Thyroid gland (tissue), 4 donors: ENCODE results near the gene CCDC148. TPM values are rescaled to one million over a fixed set of nuclear protein-coding genes. Genes with fewer than 3 reads are reported as not detected.

ENCODE experiments used
- DNase-seq, 2 donors: peaks; one replicate each; pipeline ENCODE4 v3.0.0-alpha.2; 2019
- H3K27ac ChIP-seq, 3 donors: fragments of 200-600 bp; sonication (generic); 1 replicate in 2 of 3; 2 replicates in 1 of 3; pipeline ENCODE4 v1.5.1; 2016 to 2019; ENCODE audit warnings: mild to moderate bottlenecking in 1 of 3, moderate library complexity in 1 of 3
- H3K27me3 ChIP-seq: fragments of 200-600 bp; sonication (generic); one replicate; pipeline ENCODE4 v1.5.1; 2019
- H3K36me3 ChIP-seq, 2 donors: fragments of 200-600 bp; sonication (generic); one replicate each; pipeline ENCODE4 v1.5.1; 2016 to 2019
- H3K4me1 ChIP-seq, 2 donors: fragments of 200-600 bp; sonication (generic); one replicate each; pipeline ENCODE4 v1.5.1; 2017 to 2019
- H3K4me3 ChIP-seq, 3 donors: fragments of 200-600 bp; sonication (generic); replicated peaks in 1 of 3; 1 replicate in 2 of 3; 2 replicates in 1 of 3; pipeline ENCODE4 v1.5.1; 2016; ENCODE audit warnings: mild to moderate bottlenecking in 1 of 3
- H3K9me3 ChIP-seq: fragments of 200-600 bp; sonication (generic); one replicate; pipeline ENCODE4 v1.5.1; 2017
- POLR2A ChIP-seq, 2 donors: fragments of 450-650 bp; IDR thresholded peaks; one replicate each; pipeline ENCODE4 v1.6.1; 2017; ENCODE audit warnings: antibody characterized with exemption in 2 of 2, mild to moderate bottlenecking in 2 of 2, moderate library complexity in 1 of 2
- WGBS, 2 donors: methylation state at CpG; one replicate each; pipeline ENCODE4 v1.1.5; 2017; 5-methylcytosine and 5-hydroxymethylcytosine counted together
- intact Hi-C: fragments of 100-400 bp; cut with DNase I; formaldehyde crosslinking; loops from one replicate; pipeline ENCODE4 v1.15.1; 2023
- total RNA-seq, 4 donors: library from RNA; depleted of rRNA; stranded (reverse); fragments of >200 nt; gene quantifications; one replicate each; pipeline ENCODE4 v1.2.3, GENCODE V29; 2016
- TF ChIP-seq, protein P1 (sequence below), 6 experiments: fragments of 200-600 bp in 3 of 6; fragments of 450-650 bp in 3 of 6; sonication (generic) in 3 of 6; IDR thresholded peaks; one replicate each; pipeline ENCODE4 v1.5.1; 2016 to 2019; ENCODE audit warnings: antibody characterized with exemption in 6 of 6, mild to moderate bottlenecking in 2 of 6, inconsistent platforms in 1 of 6, moderate library complexity in 1 of 6

CCDC148 gene
- total RNA-seq, 4 donors from 2014 or later, result 4.6 to 10.7 (median 7.4) TPM

DNA sequence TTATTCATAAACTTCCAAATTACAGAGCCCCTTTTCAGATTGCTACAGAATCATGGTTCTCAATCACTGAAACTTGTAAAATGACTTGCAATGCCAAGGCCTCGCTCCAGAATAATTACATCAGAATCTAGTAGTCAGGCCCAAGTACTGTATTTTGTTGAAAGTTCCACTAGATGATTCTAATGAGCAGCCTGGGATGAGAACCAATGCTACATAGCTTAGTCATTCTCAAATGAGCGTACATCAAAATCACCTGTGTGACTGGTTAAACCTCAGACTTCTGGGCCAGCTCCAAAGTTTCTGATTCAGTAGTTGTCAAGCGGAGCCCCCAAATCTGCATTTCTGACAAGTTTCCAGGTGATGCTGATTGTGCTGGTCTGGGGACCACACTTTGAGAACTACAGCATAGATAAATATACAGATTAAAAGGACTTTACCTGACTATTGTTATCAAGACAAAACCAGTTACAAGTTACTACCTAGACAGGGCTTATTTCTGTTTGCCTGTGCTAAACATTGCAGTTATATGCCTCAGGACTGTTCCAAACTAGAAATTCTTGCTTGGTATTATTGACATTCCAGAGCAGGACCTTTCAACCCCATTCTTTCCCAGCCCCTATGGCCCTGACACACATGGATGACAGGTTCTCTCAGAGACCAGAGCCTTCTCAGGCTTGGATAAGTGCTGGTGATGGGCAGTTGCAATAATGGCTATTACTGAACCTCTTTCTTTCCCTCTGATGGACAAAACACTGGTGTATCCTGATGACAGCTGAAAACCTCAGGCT lies 271.8 kb downstream of the CCDC148 start:
- Histone ChIP-seq H3K9me3 (no peaks in the 10 kb centered on the region), H3K4me3 (no peak overlapping the region), H3K36me3 (no peaks in the 10 kb centered on the region), H3K27ac (peak overlapping the region in 2 of 3 donors; percentile 12 to 36), H3K4me1 (peaks cover 13 to 40% of the 10 kb centered on the region in 2 donors), H3K27me3 (no peaks in the 10 kb centered on the region)
- TF ChIP-seq, protein P1, sequence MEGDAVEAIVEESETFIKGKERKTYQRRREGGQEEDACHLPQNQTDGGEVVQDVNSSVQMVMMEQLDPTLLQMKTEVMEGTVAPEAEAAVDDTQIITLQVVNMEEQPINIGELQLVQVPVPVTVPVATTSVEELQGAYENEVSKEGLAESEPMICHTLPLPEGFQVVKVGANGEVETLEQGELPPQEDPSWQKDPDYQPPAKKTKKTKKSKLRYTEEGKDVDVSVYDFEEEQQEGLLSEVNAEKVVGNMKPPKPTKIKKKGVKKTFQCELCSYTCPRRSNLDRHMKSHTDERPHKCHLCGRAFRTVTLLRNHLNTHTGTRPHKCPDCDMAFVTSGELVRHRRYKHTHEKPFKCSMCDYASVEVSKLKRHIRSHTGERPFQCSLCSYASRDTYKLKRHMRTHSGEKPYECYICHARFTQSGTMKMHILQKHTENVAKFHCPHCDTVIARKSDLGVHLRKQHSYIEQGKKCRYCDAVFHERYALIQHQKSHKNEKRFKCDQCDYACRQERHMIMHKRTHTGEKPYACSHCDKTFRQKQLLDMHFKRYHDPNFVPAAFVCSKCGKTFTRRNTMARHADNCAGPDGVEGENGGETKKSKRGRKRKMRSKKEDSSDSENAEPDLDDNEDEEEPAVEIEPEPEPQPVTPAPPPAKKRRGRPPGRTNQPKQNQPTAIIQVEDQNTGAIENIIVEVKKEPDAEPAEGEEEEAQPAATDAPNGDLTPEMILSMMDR (IDR thresholded peaks at IDR 0.05), result no peak
- no peak for TF ChIP-seq POLR2A (IDR thresholded peaks at IDR 0.05)
- WGBS, 2 donors, result 65 to 79% methylated on average over 3 of the region's 3 CpGs
- intact Hi-C loops, result loop anchor here (5.0 to 10.0 kb wide), 2 partner anchors 273 to 560 kb away; partner anchors contain the start of genes CCDC148 and PKP4
- DNase-seq, result peak in 1 of 2 donors; percentile 14

GRCh38 chr2:158184001-158184400 lies 272.6 kb downstream of the CCDC148 start:
- Histone ChIP-seq H3K36me3 (no peaks in the 10 kb centered on the region), H3K9me3 (no peaks in the 10 kb centered on the region), H3K4me1 (peaks cover 13 to 42% of the 10 kb centered on the region in 2 donors), H3K4me3 (no peak overlapping the region), H3K27me3 (no peaks in the 10 kb centered on the region), H3K27ac (peak overlapping the region in 1 of 3 donors; percentile 12)
- no peak for DNase-seq
- intact Hi-C loops, result loop anchor here (5.0 to 10.0 kb wide), 2 partner anchors 273 to 561 kb away; partner anchors contain the start of genes CCDC148 and PKP4
- TF ChIP-seq, protein P1 (IDR thresholded peaks at IDR 0.05), result no peak
- no peak for TF ChIP-seq POLR2A (IDR thresholded peaks at IDR 0.05)
- whole genome bisulfite sequencing, 2 donors, result 38 to 44% methylated on average over 1 of the region's 1 CpG

GRCh38 chr2:158182676-158183295 lies 273.8 kb downstream of the CCDC148 start:
- 36 to 53% methylated on average over 3 of the region's 3 CpGs for WGBS, 2 donors

DNA sequence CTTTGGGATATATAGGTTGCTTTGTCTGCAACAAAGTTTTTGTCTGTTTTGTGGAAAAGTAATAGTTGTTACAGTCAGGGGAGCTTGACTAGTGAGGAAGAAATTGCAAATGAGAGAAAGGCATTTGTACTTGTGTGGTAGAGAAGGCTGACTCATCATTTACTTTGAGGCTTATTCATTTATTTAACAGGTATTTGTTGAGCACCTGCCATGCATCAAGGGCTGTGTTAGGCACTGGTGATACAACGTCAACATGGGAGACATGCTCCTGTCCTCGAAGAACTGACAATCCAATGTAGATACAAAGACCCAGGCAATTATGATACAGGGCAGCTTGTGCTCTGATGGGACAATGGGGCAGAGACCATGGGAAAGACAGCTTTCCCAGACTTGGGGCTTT lies 275.4 kb downstream of the CCDC148 start:
- H3K4me3 ChIP-seq, result no peak overlapping the region
- peaks cover 13 to 42% of the 10 kb centered on the region in 2 donors for H3K4me1 ChIP-seq
- TF ChIP-seq, protein P1 (IDR thresholded peaks at IDR 0.05), result no peak
- no peak for TF ChIP-seq POLR2A (IDR thresholded peaks at IDR 0.05)
- H3K27ac ChIP-seq, result no peak overlapping the region
- intact Hi-C loops, result loop anchor here (5.0 to 10.0 kb wide), 2 partner anchors 276 to 564 kb away; partner anchors contain the start of genes CCDC148 and PKP4
- no peaks in the 10 kb centered on the region for H3K9me3 ChIP-seq
- H3K27me3 ChIP-seq, result no peaks in the 10 kb centered on the region
- DNase-seq, result peak; percentile 22 to 41
- no peaks in the 10 kb centered on the region for H3K36me3 ChIP-seq
- WGBS, 2 donors, result 57% methylated on average over 2 of the region's 2 CpGs

More at GRCh38 chr2:158182676-158183295, 273.8 kb downstream of the CCDC148 start:
- TF ChIP-seq, protein P1 (IDR thresholded peaks at IDR 0.05), result peak in 1 of 6 experiments; percentile 3
- TF ChIP-seq POLR2A (IDR thresholded peaks at IDR 0.05), result no peak
- H3K36me3 ChIP-seq, result no peaks in the 10 kb centered on the region
- H3K4me3 ChIP-seq, result no peak overlapping the region
- peak overlapping the region in 2 of 3 donors; percentile 39 to 64 for H3K27ac ChIP-seq
- no peaks in the 10 kb centered on the region for H3K9me3 ChIP-seq
- no peak for DNase-seq
- intact Hi-C loops, result loop anchor here (5.0 to 10.0 kb wide), 2 partner anchors 275 to 562 kb away; partner anchors contain the start of genes CCDC148 and PKP4
- peaks cover 13 to 42% of the 10 kb centered on the region in 2 donors for H3K4me1 ChIP-seq
- no peaks in the 10 kb centered on the region for H3K27me3 ChIP-seq
